ENCODE results near the gene CDNF.

GRCh38 chr10:14776546-14776945 is 61.3 kb downstream of the CDNF start:
- TF ChIP-seq CTCF (IDR thresholded peaks at IDR 0.05; ENCODE audit: extremely low read depth in 1 of 2, insufficient read depth in 1 of 2, low read depth in 1 of 2, low read length in 2 of 2) (no peak), POLR2A (IDR thresholded peaks at IDR 0.05; ENCODE audit: low read depth, low read length) (no peak), POLR2AphosphoS5 (IDR thresholded peaks at IDR 0.05; ENCODE audit: insufficient read depth, low read depth, low read length) (no peak), EZH2 (IDR thresholded peaks at IDR 0.05; ENCODE audit: borderline replicate concordance, low read depth, low read length, severe bottlenecking) (no peak), JUN (IDR thresholded peaks at IDR 0.05; ENCODE audit: borderline replicate concordance, insufficient read depth, insufficient read length, low read depth) (no peak), MYC (IDR thresholded peaks at IDR 0.05; ENCODE audit: low read depth, low read length) (no peak), GATA2 (IDR thresholded peaks at IDR 0.05; ENCODE audit: insufficient read depth, insufficient read length, low read depth, low read length) (no peak), MAX (IDR thresholded peaks at IDR 0.05; ENCODE audit: insufficient read depth, insufficient read length) (no peak), FOS (IDR thresholded peaks at IDR 0.05; ENCODE audit: borderline replicate concordance, insufficient read depth, low read length) (no peak)
